Right lobe of liver (tissue), 6 donors: Measurements from ENCODE around the gene GHR. TPM values are rescaled to one million over a fixed set of nuclear protein-coding genes. Genes with fewer than 3 reads are reported as not detected.
A peak's percentile ranks its signal among the peaks of the same experiment; 100 is the strongest.

Experiments
- ATAC-seq, 4 donors: fragments of 200-7000 bp; cut with Tn5 transposase; one replicate each; pipeline ENCODE4 v1.9.1; 2020; ENCODE audit warnings: mild to moderate bottlenecking in 4 of 4, moderate library complexity in 4 of 4
- DNase-seq, 3 donors: peaks; one replicate each; pipeline ENCODE4 v3.0.0-alpha.2; 2020
- H3K27ac ChIP-seq, 3 donors: fragments of 200-600 bp; one replicate each; pipeline ENCODE4 v1.8.0; 2022
- H3K27me3 ChIP-seq, 2 donors: fragments of 200-600 bp; one replicate each; pipeline ENCODE4 v1.8.0; 2022
- H3K36me3 ChIP-seq, 4 donors: fragments of 200-600 bp; sonication (generic) in 1 of 4; one replicate each; pipeline versions ENCODE4 v1.5.1 to v1.8.0; 2017 to 2022; ENCODE audit warnings: control low read depth in 1 of 4
- H3K4me1 ChIP-seq, 4 donors: fragments of 200-600 bp; sonication (generic) in 1 of 4; one replicate each; pipeline versions ENCODE4 v1.5.1 to v1.8.0; 2017 to 2022; ENCODE audit warnings: control low read depth in 1 of 4
- H3K4me3 ChIP-seq, 3 donors: fragments of 200-600 bp; one replicate each; pipeline ENCODE4 v1.8.0; 2022
- H3K9me3 ChIP-seq, 4 donors: fragments of 200-600 bp; sonication (generic) in 1 of 4; one replicate each; pipeline versions ENCODE4 v1.5.1 to v1.8.0; 2017 to 2022; ENCODE audit warnings: control low read depth in 1 of 4
- POLR2A ChIP-seq: fragments of 450-650 bp; IDR thresholded peaks from one replicate; pipeline ENCODE4 v1.6.1; 2017; ENCODE audit warnings: antibody characterized with exemption, mild to moderate bottlenecking
- WGBS: methylation state at CpG from one replicate; pipeline ENCODE4 v1.1.6; 2018; ENCODE audit warnings: low coverage, low lambda C conversion rate; ENCODE audit not compliant: insufficient coverage; ENCODE audit errors: missing lambda C conversion rate; 5-methylcytosine and 5-hydroxymethylcytosine counted together
- intact Hi-C, 2 donors: fragments of 100-400 bp; cut with DNase I; formaldehyde crosslinking; loops; one replicate each; pipeline versions ENCODE4 v1.11.2 to v1.14.1; 2022
- total RNA-seq, 6 experiments: library from RNA; depleted of rRNA in 2 of 6; stranded (reverse); fragments of >200 nt in 2 of 6; fragmentation: NEBNext Ultra II Directional in 3 of 6; extraction: Animal tissue kit (Norgen Biotek cat#: 25700) in 3 of 6; gene quantifications; one replicate each; pipeline versions ENCODE4 v1.1.0 to v1.2.4, GENCODE V29; 2016 to 2023
- TF ChIP-seq, protein P1 (sequence below), 4 donors: fragments of 200-600 bp in 3 of 4; fragments of 450-650 bp in 1 of 4; IDR thresholded peaks; one replicate each; pipeline versions ENCODE4 v1.5.1 to v1.8.0; 2016 to 2022; ENCODE audit warnings: antibody characterized with exemption in 4 of 4, mild to moderate bottlenecking in 2 of 4
- donor health status: DM: no; HTN: yes; CAD: no.
- donor health status: DM: no; HTN: no; CAD: no.
- donor health status: DM: no; HTN: no; CAD: no.
- donor health status: DM: no; HTN: yes; CAD: no.
- donor health status: DM: no; HTN: yes; CAD: no.

GHR gene
- total RNA-seq, 6 experiments from 2014 or later = 25.9 to 90.7 (median 71.9) TPM

DNA sequence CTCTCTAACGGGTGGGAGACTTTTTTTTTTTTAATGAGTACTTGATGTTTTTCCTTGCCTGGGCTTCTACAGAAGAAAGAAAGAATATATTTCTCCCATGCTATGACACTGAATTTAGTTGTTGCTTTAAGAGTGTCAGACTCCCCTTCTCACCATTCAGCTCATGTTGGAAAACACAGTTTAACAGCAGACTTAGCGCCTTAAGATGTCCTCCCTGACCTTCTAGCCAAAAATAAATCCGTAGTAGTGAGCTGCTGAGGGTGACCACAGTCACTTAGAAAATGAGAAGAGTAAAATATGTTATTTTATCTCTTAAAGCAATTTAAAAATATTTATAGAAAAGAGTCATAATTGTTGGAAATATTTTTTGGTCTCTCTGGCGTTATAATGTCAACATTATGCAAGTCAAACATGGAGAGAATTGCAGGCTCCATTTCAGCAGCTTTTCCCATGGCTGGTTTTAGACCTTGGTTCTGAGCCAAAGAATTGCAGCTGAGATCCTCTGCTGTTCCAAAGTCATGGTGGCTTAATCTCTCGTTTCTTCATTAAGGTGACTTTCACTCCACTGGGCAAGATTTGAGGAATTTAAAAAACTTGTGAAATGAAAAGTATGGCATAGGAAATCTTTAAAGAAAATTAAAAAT, 143.5 kb downstream of the GHR start:
- Histone ChIP-seq H3K27ac (peak overlapping the region; percentile 2 to 62 (median 49)), H3K4me1 (peaks cover 0 to 67% (median 32%) of the 10 kb centered on the region in 4 donors)
- DNase-seq = no peak

DNA sequence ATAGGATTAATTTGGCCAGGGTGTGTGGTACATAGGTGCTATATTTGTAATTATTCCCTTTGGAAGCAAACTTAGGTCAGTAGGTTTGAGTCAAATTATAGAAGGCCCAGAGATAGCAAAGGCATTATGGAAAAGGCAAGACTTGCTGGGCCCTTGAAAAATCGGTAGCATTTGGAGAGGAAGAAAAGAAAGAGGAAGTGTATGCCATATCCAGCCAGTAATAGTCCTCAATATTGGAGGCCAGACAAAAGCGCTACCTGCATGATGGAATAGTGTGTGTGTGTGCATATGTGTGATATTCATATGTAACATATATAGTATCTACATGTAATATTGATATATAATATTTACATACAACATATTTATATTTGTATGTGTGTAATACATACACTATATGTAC, 146.1 kb downstream of the GHR start:
- TF ChIP-seq, protein P1, sequence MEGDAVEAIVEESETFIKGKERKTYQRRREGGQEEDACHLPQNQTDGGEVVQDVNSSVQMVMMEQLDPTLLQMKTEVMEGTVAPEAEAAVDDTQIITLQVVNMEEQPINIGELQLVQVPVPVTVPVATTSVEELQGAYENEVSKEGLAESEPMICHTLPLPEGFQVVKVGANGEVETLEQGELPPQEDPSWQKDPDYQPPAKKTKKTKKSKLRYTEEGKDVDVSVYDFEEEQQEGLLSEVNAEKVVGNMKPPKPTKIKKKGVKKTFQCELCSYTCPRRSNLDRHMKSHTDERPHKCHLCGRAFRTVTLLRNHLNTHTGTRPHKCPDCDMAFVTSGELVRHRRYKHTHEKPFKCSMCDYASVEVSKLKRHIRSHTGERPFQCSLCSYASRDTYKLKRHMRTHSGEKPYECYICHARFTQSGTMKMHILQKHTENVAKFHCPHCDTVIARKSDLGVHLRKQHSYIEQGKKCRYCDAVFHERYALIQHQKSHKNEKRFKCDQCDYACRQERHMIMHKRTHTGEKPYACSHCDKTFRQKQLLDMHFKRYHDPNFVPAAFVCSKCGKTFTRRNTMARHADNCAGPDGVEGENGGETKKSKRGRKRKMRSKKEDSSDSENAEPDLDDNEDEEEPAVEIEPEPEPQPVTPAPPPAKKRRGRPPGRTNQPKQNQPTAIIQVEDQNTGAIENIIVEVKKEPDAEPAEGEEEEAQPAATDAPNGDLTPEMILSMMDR (IDR thresholded peaks at IDR 0.05) = no peak
- no peak for TF ChIP-seq POLR2A
- Histone ChIP-seq H3K4me3 (no peak overlapping the region), H3K27ac (peak overlapping the region in 1 of 3 donors; percentile 65), H3K9me3 (no peaks in the 10 kb centered on the region), H3K27me3 (no peaks in the 10 kb centered on the region), H3K36me3 (no peaks in the 10 kb centered on the region), H3K4me1 (peaks cover 0 to 85% (median 41%) of the 10 kb centered on the region in 4 donors)
- intact Hi-C loops = no loop called here
- 66% methylated on average over 2 of the region's 2 CpGs for WGBS
- no peak for ATAC-seq
- DNase-seq = no peak

More for the DNA sequence above, 143.5 kb downstream of the GHR start:
- H3K4me3 ChIP-seq = no peak overlapping the region
- peak; percentile 31 to 71 (median 36) for ATAC-seq
- TF ChIP-seq POLR2A = no peak
- TF ChIP-seq, protein P1 (IDR thresholded peaks at IDR 0.05) = no peak
- no peaks in the 10 kb centered on the region for H3K9me3 ChIP-seq
- WGBS = 22% methylated on average over 5 of the region's 5 CpGs
- H3K36me3 ChIP-seq = no peaks in the 10 kb centered on the region
- no peaks in the 10 kb centered on the region for H3K27me3 ChIP-seq
- intact Hi-C loops = no loop called here

DNA sequence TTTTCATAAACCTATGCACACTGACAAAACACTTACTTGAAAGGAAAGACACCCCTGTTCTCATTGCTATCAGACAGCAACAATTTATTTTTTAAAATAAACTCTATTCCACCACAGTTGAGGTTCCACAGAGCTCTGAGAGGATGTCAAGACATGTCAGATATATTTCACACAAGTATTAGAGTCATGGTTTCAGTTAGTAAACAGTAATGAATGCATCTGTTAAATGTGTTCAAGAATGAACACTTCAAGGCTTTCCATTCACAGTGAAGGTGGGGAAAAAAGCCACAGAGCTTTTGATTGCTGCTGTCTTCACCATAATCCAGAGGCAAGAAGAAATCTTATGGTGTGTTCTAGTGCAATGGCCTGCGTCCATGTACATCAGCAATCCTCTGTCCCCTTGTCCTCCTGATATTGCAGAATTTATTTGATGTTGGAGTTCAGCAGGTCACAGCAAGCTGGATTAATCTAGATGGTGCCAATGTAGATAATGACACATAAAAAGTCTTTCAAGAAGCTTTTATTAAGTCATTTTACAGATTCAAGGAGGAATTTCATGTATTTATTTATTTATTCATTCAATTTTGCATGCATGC, 146.8 kb downstream of the GHR start:
- no peaks in the 10 kb centered on the region for H3K27me3 ChIP-seq
- peaks cover 0 to 79% (median 37%) of the 10 kb centered on the region in 4 donors for H3K4me1 ChIP-seq
- WGBS = 30% methylated on average over 1 of the region's 1 CpG
- peak overlapping the region; percentile 7 to 65 (median 42) for H3K27ac ChIP-seq
- H3K36me3 ChIP-seq = no peaks in the 10 kb centered on the region
- ATAC-seq (peak; percentile 60 to 70 (median 66)), DNase-seq (peak in 1 of 3 donors; percentile 66)
- no peaks in the 10 kb centered on the region for H3K9me3 ChIP-seq
- intact Hi-C loops = no loop called here
- no peak for TF ChIP-seq POLR2A
- TF ChIP-seq, protein P1 (IDR thresholded peaks at IDR 0.05) = no peak
- H3K4me3 ChIP-seq = no peak overlapping the region

DNA sequence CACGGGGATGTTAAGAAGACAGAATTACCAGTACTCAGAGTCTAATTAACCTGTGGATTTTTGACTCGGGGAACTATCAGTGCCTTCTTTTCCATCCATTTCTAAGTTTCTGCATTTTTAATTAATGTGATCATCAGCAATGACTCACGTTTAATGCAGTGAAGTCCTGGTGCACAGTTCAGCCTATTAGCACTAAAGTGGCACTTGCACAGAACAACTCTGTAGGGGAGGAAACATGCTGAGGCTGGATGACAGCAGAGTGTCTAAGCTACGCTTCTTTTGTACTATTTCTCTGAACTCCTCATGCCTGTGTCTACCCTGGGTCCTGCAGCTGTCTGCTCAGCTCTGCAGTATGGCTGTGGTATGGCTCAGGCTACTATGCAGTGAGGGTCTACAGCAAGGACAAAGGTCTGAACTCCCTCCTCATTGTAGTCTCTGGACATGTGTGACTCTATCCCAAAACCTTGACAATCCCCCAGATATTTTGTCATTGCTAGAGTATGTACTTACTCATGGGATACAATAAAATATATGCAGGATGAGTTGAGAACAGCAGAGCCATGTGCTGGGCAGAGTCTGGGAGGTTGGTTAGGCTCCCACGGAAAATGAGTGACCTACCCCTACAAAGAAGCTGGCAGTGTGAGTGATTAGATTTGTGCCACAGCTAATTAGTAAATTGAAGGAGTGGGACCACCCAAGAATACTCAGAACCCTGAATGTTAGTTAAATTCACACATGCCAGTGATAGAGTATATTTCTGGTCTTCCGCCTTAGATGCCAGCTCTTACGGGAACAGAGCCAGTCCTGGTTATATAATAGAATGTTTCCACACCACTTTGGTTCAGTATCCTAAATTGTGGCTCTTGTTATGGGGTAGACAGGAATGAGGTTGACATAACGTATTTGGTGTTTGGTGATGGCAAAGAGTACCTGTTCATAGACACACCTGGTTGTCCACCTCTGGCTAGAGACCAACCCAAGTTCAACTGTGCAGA, 148.0 kb downstream of the GHR start:
- H3K9me3 ChIP-seq = no peaks in the 10 kb centered on the region
- H3K27me3 ChIP-seq = no peaks in the 10 kb centered on the region
- no peak for TF ChIP-seq POLR2A
- TF ChIP-seq, protein P1 (IDR thresholded peaks at IDR 0.05) = no peak
- WGBS = 47% methylated on average over 8 of the region's 8 CpGs
- peak; percentile 20 to 44 (median 26) for ATAC-seq
- no peak for DNase-seq
- intact Hi-C loops = no loop called here
- H3K27ac ChIP-seq = peak overlapping the region; percentile 7 to 65 (median 42)
- H3K4me3 ChIP-seq = no peak overlapping the region
- no peaks in the 10 kb centered on the region for H3K36me3 ChIP-seq
- H3K4me1 ChIP-seq = peaks cover 0 to 67% (median 33%) of the 10 kb centered on the region in 4 donors
